Kidney epithelial cell (primary cell): ENCODE measurements around the gene C2orf76. TPM values are rescaled to one million over a fixed set of nuclear protein-coding genes. Genes with fewer than 3 reads are reported as not detected.
A peak's percentile ranks its signal among the peaks of the same experiment; 100 is the strongest.

Source experiments
- DNase-seq: peaks from one replicate; pipeline ENCODE4 v3.0.0-alpha.2; 2010; ENCODE audit warnings: low read depth
- H3K27me3 ChIP-seq: 2 replicates; pipeline ENCODE4 v1.6.0; 2011; ENCODE audit warnings: low read length; ENCODE audit not compliant: control insufficient read depth, insufficient read depth
- H3K36me3 ChIP-seq: 2 replicates; pipeline ENCODE4 v1.5.1; 2011; ENCODE audit warnings: low read length; ENCODE audit not compliant: control insufficient read depth, insufficient read depth
- H3K4me3 ChIP-seq: 2 replicates; pipeline ENCODE4 v1.5.1; 2011; ENCODE audit warnings: low read depth, mild to moderate bottlenecking, control low read depth, low read length
- CTCF ChIP-seq: IDR thresholded peaks from 2 replicates; pipeline ENCODE4 v1.5.1; 2011; ENCODE audit warnings: mild to moderate bottlenecking, moderate library complexity, low read length, control low read depth, inconsistent platforms; ENCODE audit not compliant: insufficient read depth, poor library complexity, severe bottlenecking
- total RNA-seq: library from RNA; depleted of rRNA; stranded (reverse); fragments of >200 nt; gene quantifications from 2 replicates; pipeline ENCODE4 v1.2.3, GENCODE V29; 2015

C2orf76 gene
- total RNA-seq, 1 donor from 2014 or later, result 6.4 TPM

GRCh38 chr2:119372778-119373568, 6.3 kb upstream of the C2orf76 start:
- H3K36me3 ChIP-seq, result peaks cover 18% of the 10 kb centered on the region
- no peak overlapping the region for H3K4me3 ChIP-seq
- TF ChIP-seq CTCF, result no peak
- DNase-seq, result no peak
- H3K27me3 ChIP-seq, result no peaks in the 10 kb centered on the region

DNA sequence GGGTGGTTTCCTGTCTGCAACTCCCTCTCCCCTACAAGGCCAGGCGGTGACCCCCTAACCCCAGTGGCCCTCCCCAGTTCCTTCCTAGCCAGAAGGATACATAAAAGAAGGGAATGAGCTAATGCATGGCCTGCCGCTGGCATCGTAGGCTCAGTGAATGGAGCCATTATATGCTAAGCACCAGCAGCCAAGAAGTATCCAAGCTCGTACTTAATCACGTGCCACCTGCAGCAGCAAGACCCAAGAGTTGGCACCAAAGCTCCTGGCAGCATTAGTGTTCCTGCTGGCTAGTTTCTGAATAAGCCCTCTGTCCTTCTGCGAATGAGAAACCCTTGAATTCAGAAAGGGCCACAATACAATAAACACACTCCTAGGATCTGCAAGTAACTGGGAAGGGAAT, 4.5 kb upstream of the C2orf76 start:
- Histone ChIP-seq H3K36me3 (peaks cover 18% of the 10 kb centered on the region), H3K27me3 (no peaks in the 10 kb centered on the region), H3K4me3 (no peak overlapping the region)
- no peak for DNase-seq
- TF ChIP-seq CTCF, result no peak

- no peaks in the 10 kb centered on the region for H3K27me3 ChIP-seq
- TF ChIP-seq CTCF, result no peak
- no peak overlapping the region for H3K4me3 ChIP-seq
- DNase-seq, result no peak
- peaks cover 18% of the 10 kb centered on the region for H3K36me3 ChIP-seq
These were observed 3.2 kb upstream of the C2orf76 start for GRCh38 chr2:119369845-119370244.

GRCh38 chr2:119367472-119368099, 952 bp upstream of the C2orf76 start:
- Histone ChIP-seq H3K4me3 (peak overlapping the region; percentile 87), H3K36me3 (peaks cover 12% of the 10 kb centered on the region), H3K27me3 (no peaks in the 10 kb centered on the region)
- TF ChIP-seq CTCF, result no peak
- DNase-seq, result no peak

GRCh38 chr2:119366161-119366648, 429 bp downstream of the C2orf76 start:
- peaks cover 8% of the 10 kb centered on the region for H3K36me3 ChIP-seq
- no peak for TF ChIP-seq CTCF
- peak overlapping the region; percentile 87 for H3K4me3 ChIP-seq
- DNase-seq, result no peak
- H3K27me3 ChIP-seq, result no peaks in the 10 kb centered on the region

GRCh38 chr2:119365436-119365835, 1.2 kb downstream of the C2orf76 start:
- H3K27me3 ChIP-seq, result no peaks in the 10 kb centered on the region
- DNase-seq, result no peak
- H3K4me3 ChIP-seq, result peak overlapping the region; percentile 87
- TF ChIP-seq CTCF, result no peak
- H3K36me3 ChIP-seq, result peaks cover 4% of the 10 kb centered on the region
